DND-41 (cell line): ENCODE measurements around the gene GSTM5.
A peak's percentile ranks its signal among the peaks of the same experiment; 100 is the strongest.
"Not testable (repeated sequence)": the region's sequence is repeated elsewhere in the genome, so short reads cannot be mapped to it uniquely, and the experiment has no call there.

Experiments used
- ATAC-seq: fragments of 200-7000 bp; cut with Tn5 transposase; 3 replicates; pipeline ENCODE4 v1.9.1; 2021; ENCODE audit warnings: low read depth; ENCODE audit not compliant: insufficient read depth
- DNase-seq: peaks from one replicate; pipeline ENCODE4 v3.0.0-alpha.2; 2020
- H2AFZ ChIP-seq: 2 replicates; pipeline ENCODE4 v1.6.0; 2012; ENCODE audit warnings: low read depth, low read length
- H3K27ac ChIP-seq: 2 replicates; pipeline ENCODE4 v1.5.1; 2012; ENCODE audit warnings: low read length, inconsistent platforms
- H3K27me3 ChIP-seq: fragments of 200-600 bp; sonication (generic); 2 replicates; pipeline ENCODE4 v1.6.0; 2012; ENCODE audit warnings: low read length, mild to moderate bottlenecking, inconsistent platforms; ENCODE audit not compliant: insufficient read depth, poor library complexity
- H3K36me3 ChIP-seq: 2 replicates; pipeline ENCODE4 v1.5.1; 2012; ENCODE audit warnings: low read length, inconsistent platforms; ENCODE audit not compliant: insufficient read depth
- H3K4me1 ChIP-seq: 2 replicates; pipeline ENCODE4 v1.5.1; 2012; ENCODE audit warnings: mild to moderate bottlenecking, low read length; ENCODE audit not compliant: insufficient read depth
- H3K4me2 ChIP-seq: 2 replicates; pipeline ENCODE4 v1.6.0; 2012; ENCODE audit warnings: mild to moderate bottlenecking, moderate library complexity, low read length, inconsistent platforms; ENCODE audit not compliant: insufficient read depth
- H3K4me3 ChIP-seq, 2 experiments: fragments of 200-600 bp in 1 of 2; shearing (Covaris generic) in 1 of 2; 2 replicates each; pipeline ENCODE4 v1.5.1; 2012 to 2016; ENCODE audit warnings: inconsistent platforms in 2 of 2, low read length in 2 of 2, mild to moderate bottlenecking in 2 of 2, low read depth in 1 of 2, moderate library complexity in 1 of 2
- H3K79me2 ChIP-seq: 2 replicates; pipeline ENCODE4 v1.6.0; 2012; ENCODE audit warnings: low read length, inconsistent platforms; ENCODE audit not compliant: insufficient read depth
- H3K9ac ChIP-seq: 2 replicates; pipeline ENCODE4 v1.6.0; 2012; ENCODE audit warnings: low read depth, mild to moderate bottlenecking, inconsistent platforms, low read length, moderate library complexity
- H3K9me3 ChIP-seq: 2 replicates; pipeline ENCODE4 v1.5.1; 2012; ENCODE audit warnings: low read length, moderate library complexity, mild to moderate bottlenecking, inconsistent platforms; ENCODE audit not compliant: insufficient read depth, severe bottlenecking
- H4K20me1 ChIP-seq: 2 replicates; pipeline ENCODE4 v1.6.0; 2012; ENCODE audit warnings: low read length; ENCODE audit not compliant: insufficient read depth
- CTCF ChIP-seq: IDR thresholded peaks from 2 replicates; pipeline ENCODE4 v1.5.1; 2012; ENCODE audit warnings: borderline replicate concordance, low read length, moderate library complexity, mild to moderate bottlenecking; ENCODE audit not compliant: poor library complexity, severe bottlenecking; ENCODE audit errors: extremely low read depth
- EZH2 ChIP-seq: IDR thresholded peaks from 3 replicates; pipeline ENCODE4 v1.6.1; 2012; ENCODE audit warnings: borderline replicate concordance, low read depth, mild to moderate bottlenecking, moderate library complexity, low read length, inconsistent platforms; ENCODE audit not compliant: severe bottlenecking

GSTM5 gene

GRCh38 chr1:109705411-109705810, 6.6 kb upstream of the GSTM5 start:
- no peak overlapping the region for H2AFZ ChIP-seq
- TF ChIP-seq CTCF (no peak), EZH2 (no peak)
- no peak for DNase-seq
- H3K79me2 ChIP-seq = no peaks in the 10 kb centered on the region
- H3K27ac ChIP-seq = no peak overlapping the region
- no peaks in the 10 kb centered on the region for H4K20me1 ChIP-seq
- ATAC-seq = no peak
- H3K9ac ChIP-seq = no peak overlapping the region
- H3K4me1 ChIP-seq = no peaks in the 10 kb centered on the region
- no peaks in the 10 kb centered on the region for H3K36me3 ChIP-seq
- peaks cover 4% of the 10 kb centered on the region for H3K9me3 ChIP-seq
- H3K27me3 ChIP-seq = no peaks in the 10 kb centered on the region
- no peak overlapping the region for H3K4me2 ChIP-seq
- no peak overlapping the region for H3K4me3 ChIP-seq

- not testable (repeated sequence) for H3K9me3 ChIP-seq, H3K4me1 ChIP-seq, ATAC-seq, H3K36me3 ChIP-seq, H3K27ac ChIP-seq, H2AFZ ChIP-seq, H3K4me3 ChIP-seq, H3K4me2 ChIP-seq, H3K27me3 ChIP-seq, H4K20me1 ChIP-seq, H3K9ac ChIP-seq, H3K79me2 ChIP-seq
- peak; percentile 23 for DNase-seq
These were observed 3.1 kb upstream of the GSTM5 start for GRCh38 chr1:109708949-109709348.

- not testable (repeated sequence) for H4K20me1 ChIP-seq, H3K36me3 ChIP-seq, DNase-seq, H2AFZ ChIP-seq, H3K4me1 ChIP-seq, H3K79me2 ChIP-seq, H3K4me2 ChIP-seq, H3K9me3 ChIP-seq, H3K27ac ChIP-seq, H3K9ac ChIP-seq, H3K4me3 ChIP-seq, ATAC-seq, H3K27me3 ChIP-seq
These were observed 2.2 kb upstream of the GSTM5 start for GRCh38 chr1:109709822-109710221.

GRCh38 chr1:109712321-109712864, 342 bp downstream of the GSTM5 start:
- H3K79me2 ChIP-seq = no peaks in the 10 kb centered on the region
- H3K27me3 ChIP-seq = no peaks in the 10 kb centered on the region
- ATAC-seq (no peak), DNase-seq (no peak)
- TF ChIP-seq CTCF = no peak
- H3K4me3 ChIP-seq = no peak overlapping the region
- H3K4me2 ChIP-seq = no peak overlapping the region
- no peaks in the 10 kb centered on the region for H4K20me1 ChIP-seq
- H3K27ac ChIP-seq = no peak overlapping the region
- H3K4me1 ChIP-seq = no peaks in the 10 kb centered on the region
- no peak overlapping the region for H3K9ac ChIP-seq
- no peak overlapping the region for H2AFZ ChIP-seq
- H3K9me3 ChIP-seq = peaks cover 4% of the 10 kb centered on the region
- H3K36me3 ChIP-seq = no peaks in the 10 kb centered on the region
